Effector memory CD8-positive, alpha-beta T cell (primary cell): Measurements from ENCODE around the gene PLCB4.

ENCODE experiments used
- ATAC-seq: fragments of 150-1000 bp; cut with Tn5 transposase; replicated peaks from 2 replicates; pipeline ENCODE4 v1.10.0; 2021; ENCODE audit warnings: mild to moderate bottlenecking, moderate library complexity
- DNase-seq, 3 experiments: peaks; one replicate each; pipeline ENCODE4 v3.0.0; 2021
- H3K27ac Mint-ChIP-seq, 2 donors: one replicate each; pipeline ENCODE4 v1.8.0; 2022; ENCODE audit warnings: mild to moderate bottlenecking in 2 of 2, mixed read lengths in 2 of 2, moderate library complexity in 2 of 2
- H3K27me3 Mint-ChIP-seq, 2 donors: one replicate each; pipeline ENCODE4 v1.8.0; 2022; ENCODE audit warnings: mixed read lengths in 2 of 2
- H3K36me3 Mint-ChIP-seq: one replicate; pipeline ENCODE4 v1.8.0; 2022; ENCODE audit warnings: mild to moderate bottlenecking, moderate library complexity, mixed read lengths; ENCODE audit not compliant: insufficient read depth
- H3K4me1 Mint-ChIP-seq, 2 donors: one replicate each; pipeline ENCODE4 v1.8.0; 2022; ENCODE audit warnings: low read depth in 2 of 2, mixed read lengths in 2 of 2
- H3K4me3 Mint-ChIP-seq, 2 donors: one replicate each; pipeline ENCODE4 v1.8.0; 2022; ENCODE audit warnings: mild to moderate bottlenecking in 2 of 2, mixed read lengths in 2 of 2, moderate library complexity in 2 of 2
- H3K9me3 Mint-ChIP-seq, 2 donors: one replicate each; pipeline ENCODE4 v1.8.0; 2022; ENCODE audit warnings: mixed read lengths in 2 of 2

Gene PLCB4

DNA sequence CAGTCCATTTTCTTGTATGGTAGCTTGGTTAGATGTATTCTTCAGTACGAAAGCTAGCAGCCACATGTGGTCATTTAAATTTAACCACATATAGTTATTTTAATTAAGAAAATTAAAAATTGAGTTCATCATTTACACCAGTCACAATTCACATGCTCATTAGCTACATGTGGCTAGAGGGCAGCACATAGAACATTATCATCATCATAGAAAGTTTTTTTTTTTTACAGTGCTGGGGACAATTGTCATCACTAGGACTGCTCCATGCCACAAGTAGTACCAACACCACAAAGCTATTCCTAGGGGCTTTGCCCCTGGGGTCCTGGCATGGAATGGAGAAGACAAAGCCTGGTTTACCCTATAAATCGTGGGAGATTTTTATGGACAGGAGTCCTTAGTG lies 30.5 kb downstream of the PLCB4 start:
- H3K4me3 Mint-ChIP-seq: no peak overlapping the region

DNA sequence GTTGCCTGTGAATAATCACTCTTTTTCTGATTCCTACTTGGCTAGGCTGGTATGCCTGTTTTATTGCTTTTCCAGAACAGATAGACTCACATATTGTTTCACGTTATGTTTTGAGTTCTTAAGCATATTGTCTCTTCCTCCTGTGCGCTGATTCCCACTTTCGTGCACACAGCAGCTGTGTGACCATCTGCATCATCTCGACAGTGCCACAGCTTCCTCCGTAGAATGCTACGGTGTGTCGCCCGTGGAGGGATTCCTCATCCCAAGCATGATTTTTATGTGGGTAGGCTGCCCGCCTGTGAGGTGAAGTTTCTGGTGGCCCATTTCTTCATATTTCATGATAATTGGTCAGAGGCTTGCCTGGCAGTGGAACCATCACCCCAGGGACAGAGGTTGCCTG lies 31.8 kb downstream of the PLCB4 start:
- H3K4me1 Mint-ChIP-seq: no peaks in the 10 kb centered on the region
- H3K27ac Mint-ChIP-seq: no peak overlapping the region
- ATAC-seq (no peak), DNase-seq (no peak)
- H3K9me3 Mint-ChIP-seq: peaks cover 0 to 10% of the 10 kb centered on the region in 2 donors
- H3K4me3 Mint-ChIP-seq: no peak overlapping the region
- H3K27me3 Mint-ChIP-seq: no peaks in the 10 kb centered on the region
- H3K36me3 Mint-ChIP-seq: no peaks in the 10 kb centered on the region

More for the DNA sequence above, 30.5 kb downstream of the PLCB4 start:
- Mint-ChIP-seq H3K27me3 (no peaks in the 10 kb centered on the region), H3K9me3 (peaks cover 0 to 7% of the 10 kb centered on the region in 2 donors), H3K36me3 (no peaks in the 10 kb centered on the region), H3K27ac (no peak overlapping the region), H3K4me1 (no peaks in the 10 kb centered on the region)
- ATAC-seq (no peak), DNase-seq (no peak)

DNA sequence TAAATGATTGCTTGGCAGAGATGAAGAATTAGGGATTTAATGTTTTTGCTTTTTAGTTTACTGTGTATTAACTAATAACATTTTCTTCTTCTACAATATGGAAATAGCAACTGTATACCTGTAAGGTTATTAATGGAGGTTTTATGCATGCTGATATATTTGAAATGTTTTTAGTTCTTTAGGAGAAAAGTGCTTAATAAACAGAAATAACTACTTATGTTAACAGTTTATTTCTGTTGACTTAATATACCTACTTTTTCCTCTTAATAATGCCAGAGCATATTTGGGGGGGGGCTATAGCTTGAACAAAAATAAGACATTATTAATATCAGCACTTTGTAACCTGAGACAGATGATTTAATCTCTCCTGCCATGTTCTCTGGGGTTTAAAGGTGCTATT lies 33.6 kb downstream of the PLCB4 start:
- ATAC-seq: no peak
- H3K36me3 Mint-ChIP-seq: no peaks in the 10 kb centered on the region
- no peak overlapping the region for H3K4me3 Mint-ChIP-seq
- H3K4me1 Mint-ChIP-seq: no peaks in the 10 kb centered on the region
- peaks cover 0 to 10% of the 10 kb centered on the region in 2 donors for H3K9me3 Mint-ChIP-seq
- DNase-seq: no peak
- H3K27ac Mint-ChIP-seq: no peak overlapping the region
- H3K27me3 Mint-ChIP-seq: no peaks in the 10 kb centered on the region

DNA sequence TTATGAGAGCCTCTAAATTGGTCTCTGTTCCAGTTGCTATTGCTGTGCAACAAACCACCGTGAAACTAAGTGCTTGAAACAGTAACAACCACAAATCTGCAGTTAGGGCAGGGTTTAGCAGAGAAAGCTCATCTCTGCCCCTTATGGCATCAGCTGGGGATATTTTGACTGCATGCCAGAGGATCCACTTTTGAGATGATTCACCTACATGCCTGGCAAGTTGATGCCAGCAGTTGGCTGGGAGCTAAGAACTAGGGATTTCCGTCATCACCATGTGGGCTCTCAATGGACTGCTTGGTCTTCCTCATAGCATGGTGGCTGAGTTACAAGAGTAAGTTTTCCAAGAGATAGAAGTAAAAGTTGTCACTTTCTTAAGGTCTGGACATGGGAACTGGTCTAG lies 35.1 kb downstream of the PLCB4 start:
- ATAC-seq (no peak), DNase-seq (no peak)
- Mint-ChIP-seq H3K27ac (no peak overlapping the region), H3K27me3 (no peaks in the 10 kb centered on the region), H3K9me3 (peaks cover 0 to 12% of the 10 kb centered on the region in 2 donors), H3K4me3 (no peak overlapping the region), H3K36me3 (no peaks in the 10 kb centered on the region), H3K4me1 (no peaks in the 10 kb centered on the region)

DNA sequence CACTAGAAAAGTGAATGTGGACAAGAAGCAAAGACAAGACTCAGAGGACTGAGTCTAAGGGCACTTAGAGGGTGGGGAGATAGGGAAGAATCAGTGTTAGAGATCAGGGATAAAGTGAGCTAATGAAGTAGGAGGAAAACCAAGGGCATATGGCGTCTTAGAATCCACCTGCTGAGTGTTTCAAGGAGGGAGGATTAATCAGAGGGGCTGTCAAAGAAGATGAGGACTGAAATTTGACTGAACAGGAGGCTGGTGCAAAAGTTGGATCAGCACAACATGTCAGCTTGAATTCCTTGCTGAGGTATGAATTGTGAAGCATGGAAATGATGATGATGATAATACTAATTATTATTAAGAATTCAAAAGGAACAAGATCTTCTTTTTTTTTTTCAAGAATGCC lies 39.4 kb downstream of the PLCB4 start:
- Mint-ChIP-seq H3K4me3 (no peak overlapping the region), H3K4me1 (no peaks in the 10 kb centered on the region), H3K27me3 (no peaks in the 10 kb centered on the region), H3K9me3 (peaks cover 0 to 6% of the 10 kb centered on the region in 2 donors), H3K27ac (no peak overlapping the region), H3K36me3 (no peaks in the 10 kb centered on the region)
- no peak for ATAC-seq
- no peak for DNase-seq

DNA sequence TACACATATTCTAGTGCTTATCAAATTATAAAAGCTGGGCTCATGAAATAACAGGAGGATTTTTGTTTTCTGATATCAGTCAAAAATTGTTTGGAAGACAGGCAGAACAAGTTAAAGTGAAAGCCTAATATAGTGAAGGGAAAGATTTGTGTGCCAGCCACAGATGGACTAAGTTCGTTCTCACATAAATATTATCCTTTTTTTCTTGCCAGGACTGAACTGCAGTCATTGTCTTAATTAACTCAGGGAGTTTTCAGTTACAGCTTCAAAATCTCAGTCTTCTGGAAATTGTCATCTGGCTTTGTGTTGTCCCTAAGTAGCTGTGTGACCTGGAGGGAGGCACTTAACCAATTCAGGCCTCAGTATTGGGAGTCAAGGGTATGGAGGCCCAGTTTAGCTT lies 40.7 kb downstream of the PLCB4 start:
- Mint-ChIP-seq H3K4me3 (no peak overlapping the region), H3K36me3 (no peaks in the 10 kb centered on the region), H3K4me1 (no peaks in the 10 kb centered on the region), H3K27ac (no peak overlapping the region), H3K9me3 (peaks cover 0 to 6% of the 10 kb centered on the region in 2 donors), H3K27me3 (no peaks in the 10 kb centered on the region)
- ATAC-seq (no peak), DNase-seq (no peak)

DNA sequence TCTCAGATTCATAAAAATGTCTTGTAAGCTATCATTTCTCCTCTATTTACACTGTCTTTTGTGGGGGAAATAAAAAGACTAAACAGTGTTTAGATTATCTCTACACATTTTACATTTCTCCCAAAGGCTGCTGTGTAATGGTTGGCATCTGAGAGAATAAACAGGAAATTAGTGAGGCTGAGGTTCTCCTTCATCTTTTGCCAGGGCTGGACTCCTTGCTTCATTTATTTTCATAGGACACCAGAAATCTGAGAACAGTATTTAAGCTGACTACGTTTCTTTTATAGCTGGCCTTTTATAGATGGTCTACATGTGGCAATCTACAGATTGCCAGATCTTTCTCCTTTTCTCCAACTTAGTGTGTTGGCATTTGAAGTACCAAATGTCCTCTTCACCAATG lies 41.5 kb downstream of the PLCB4 start:
- no peaks in the 10 kb centered on the region for H3K4me1 Mint-ChIP-seq
- H3K27me3 Mint-ChIP-seq: no peaks in the 10 kb centered on the region
- ATAC-seq: no peak
- no peak for DNase-seq
- no peak overlapping the region for H3K27ac Mint-ChIP-seq
- H3K4me3 Mint-ChIP-seq: no peak overlapping the region
- peaks cover 0 to 4% of the 10 kb centered on the region in 2 donors for H3K9me3 Mint-ChIP-seq
- no peaks in the 10 kb centered on the region for H3K36me3 Mint-ChIP-seq

DNA sequence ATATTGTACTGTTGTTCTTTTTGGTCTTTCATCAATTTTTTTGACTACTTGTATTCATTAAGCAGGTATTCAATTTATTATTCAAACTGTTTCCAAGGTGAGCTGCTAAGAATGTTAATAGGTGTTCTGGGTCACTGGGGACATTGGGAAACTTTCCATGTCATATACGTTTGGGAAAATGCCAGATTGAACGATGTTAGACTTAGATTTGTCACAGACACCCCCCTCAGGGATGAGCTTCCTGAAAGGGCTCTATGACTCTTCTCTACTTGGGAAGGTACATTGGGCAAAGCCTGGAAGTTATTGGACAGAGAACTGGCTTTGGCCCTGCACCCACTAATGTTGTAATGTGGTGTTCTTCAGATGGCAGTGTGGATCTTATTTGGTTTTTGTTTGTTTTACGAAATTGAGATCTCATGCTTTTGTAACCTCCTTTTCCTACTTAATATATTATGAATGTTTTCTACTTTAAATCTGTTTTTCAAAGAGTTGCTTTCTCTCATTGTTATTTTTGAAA lies 42.1 kb downstream of the PLCB4 start:
- no peaks in the 10 kb centered on the region for H3K36me3 Mint-ChIP-seq
- no peak overlapping the region for H3K4me3 Mint-ChIP-seq
- H3K27me3 Mint-ChIP-seq: no peaks in the 10 kb centered on the region
- H3K9me3 Mint-ChIP-seq: peaks cover 0 to 4% of the 10 kb centered on the region in 2 donors
- DNase-seq: no peak
- no peak overlapping the region for H3K27ac Mint-ChIP-seq
- no peak for ATAC-seq
- no peaks in the 10 kb centered on the region for H3K4me1 Mint-ChIP-seq

DNA sequence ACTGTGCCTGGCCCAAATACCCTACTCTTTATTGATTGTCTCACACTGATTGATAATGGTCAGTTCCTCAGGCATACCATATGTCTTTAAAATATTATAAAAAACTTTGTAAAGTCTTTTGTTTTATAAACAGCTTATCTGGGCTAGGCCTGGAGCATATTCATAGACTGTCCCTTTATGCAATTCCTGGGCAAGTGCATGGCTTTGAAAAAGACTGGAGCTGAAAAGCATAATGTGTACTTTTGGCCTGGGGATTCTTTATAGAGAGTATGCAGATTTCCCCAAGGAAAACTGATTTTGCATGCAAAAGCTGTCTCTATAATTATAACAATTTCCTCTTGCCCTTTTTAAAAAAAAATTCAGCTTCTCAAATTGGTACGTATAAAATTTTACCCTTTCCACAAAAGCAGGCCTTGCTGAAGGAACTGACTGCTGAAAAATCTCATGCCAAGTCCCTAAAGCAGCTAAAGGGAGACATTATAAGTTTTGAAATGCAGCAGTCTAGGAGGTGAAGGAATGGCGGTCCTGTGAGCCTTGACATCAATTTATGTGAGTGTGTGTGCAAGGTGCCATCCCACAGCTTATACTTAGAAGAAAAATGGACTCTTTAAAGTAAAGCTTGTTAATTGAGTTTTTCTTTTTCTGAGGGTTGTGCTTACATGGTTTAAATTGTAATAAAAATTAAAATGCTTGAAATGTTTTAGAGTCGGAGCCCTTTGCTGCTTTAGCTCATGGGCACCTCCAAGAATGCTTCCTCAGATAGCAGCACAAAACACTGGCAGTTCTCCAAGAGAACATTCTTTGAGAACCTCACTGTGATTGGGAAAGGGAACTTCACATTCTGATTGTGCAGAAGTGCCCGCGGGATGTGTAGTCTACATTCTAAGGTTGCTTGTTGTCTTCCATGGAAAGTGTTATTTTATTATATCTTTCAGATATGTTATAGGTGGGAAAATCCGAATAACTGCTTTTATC lies 43.9 kb downstream of the PLCB4 start:
- H3K9me3 Mint-ChIP-seq: peaks cover 6 to 7% of the 10 kb centered on the region in 2 donors
- H3K27me3 Mint-ChIP-seq: no peaks in the 10 kb centered on the region
- H3K27ac Mint-ChIP-seq: no peak overlapping the region
- no peak overlapping the region for H3K4me3 Mint-ChIP-seq
- no peaks in the 10 kb centered on the region for H3K4me1 Mint-ChIP-seq
- ATAC-seq (no peak), DNase-seq (no peak)
- H3K36me3 Mint-ChIP-seq: no peaks in the 10 kb centered on the region

DNA sequence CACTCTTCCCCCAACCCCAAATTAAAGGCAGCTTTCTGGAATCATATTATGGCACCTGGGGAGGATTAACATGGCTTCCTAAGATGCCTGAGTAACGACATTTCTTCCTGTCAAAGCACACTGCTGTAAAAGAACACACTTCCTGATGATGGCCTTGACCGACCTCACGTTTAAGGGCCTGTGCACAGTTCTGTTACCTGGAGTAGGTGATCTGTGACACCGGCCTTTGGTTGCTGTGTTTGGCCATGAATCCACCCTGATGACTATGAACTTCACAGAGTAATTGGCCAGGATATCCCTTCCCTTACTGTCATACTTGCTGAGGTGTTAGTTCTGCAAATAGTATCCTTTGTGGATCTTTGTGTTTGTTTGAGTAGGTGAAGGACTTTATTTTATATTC lies 45.8 kb downstream of the PLCB4 start:
- Mint-ChIP-seq H3K9me3 (peaks cover 6 to 7% of the 10 kb centered on the region in 2 donors), H3K36me3 (no peaks in the 10 kb centered on the region), H3K4me3 (no peak overlapping the region), H3K27ac (no peak overlapping the region), H3K4me1 (no peaks in the 10 kb centered on the region), H3K27me3 (no peaks in the 10 kb centered on the region)
- DNase-seq (no peak), ATAC-seq (no peak)

DNA sequence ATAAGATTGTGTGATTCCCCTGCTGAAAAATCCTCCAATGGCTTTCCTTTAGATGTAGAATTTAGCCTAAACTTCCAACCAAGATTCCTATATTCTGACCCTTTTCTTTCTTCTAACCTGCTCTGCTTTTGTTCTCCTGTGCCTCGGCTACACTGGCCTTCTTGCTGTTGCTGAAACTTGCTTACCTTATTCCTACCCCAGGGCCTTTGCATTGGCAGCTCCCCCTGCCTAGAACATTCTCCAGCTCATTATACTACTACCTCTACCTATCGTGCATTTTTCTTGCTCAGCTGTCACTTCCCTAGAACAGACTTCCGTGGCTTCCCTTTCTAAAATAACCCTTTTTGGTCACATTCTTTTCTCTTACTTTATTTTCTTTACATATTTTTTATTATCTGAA lies 48.7 kb downstream of the PLCB4 start:
- no peaks in the 10 kb centered on the region for H3K27me3 Mint-ChIP-seq
- H3K4me1 Mint-ChIP-seq: no peaks in the 10 kb centered on the region
- no peak overlapping the region for H3K4me3 Mint-ChIP-seq
- ATAC-seq (no peak), DNase-seq (no peak)
- H3K36me3 Mint-ChIP-seq: peaks cover 2% of the 10 kb centered on the region
- H3K9me3 Mint-ChIP-seq: peaks cover 13 to 20% of the 10 kb centered on the region in 2 donors
- H3K27ac Mint-ChIP-seq: no peak overlapping the region

DNA sequence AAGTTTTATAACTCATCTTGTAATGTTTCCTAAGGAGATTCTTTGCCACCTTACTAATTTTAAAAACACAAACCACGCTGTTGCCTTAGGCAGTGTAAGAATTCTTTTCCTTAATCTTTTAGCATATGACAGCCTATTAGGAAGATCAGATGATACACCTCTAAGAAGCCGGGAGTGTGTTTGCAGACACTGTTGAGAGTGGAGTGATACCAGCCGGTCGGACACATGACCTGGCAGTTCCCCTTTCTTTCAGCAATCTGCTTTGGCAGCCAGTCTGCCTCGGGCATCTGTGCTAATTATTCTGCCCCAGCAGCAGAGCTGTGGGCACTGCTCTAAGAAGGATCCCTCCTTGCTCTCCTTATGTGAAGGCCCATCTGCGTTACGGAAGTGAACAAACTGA lies 50.9 kb downstream of the PLCB4 start:
- no peaks in the 10 kb centered on the region for H3K4me1 Mint-ChIP-seq
- no peak overlapping the region for H3K4me3 Mint-ChIP-seq
- no peaks in the 10 kb centered on the region for H3K27me3 Mint-ChIP-seq
- H3K9me3 Mint-ChIP-seq: peaks cover 11 to 20% of the 10 kb centered on the region in 2 donors
- ATAC-seq: no peak
- no peak overlapping the region for H3K27ac Mint-ChIP-seq
- H3K36me3 Mint-ChIP-seq: peaks cover 2% of the 10 kb centered on the region
- DNase-seq: no peak

DNA sequence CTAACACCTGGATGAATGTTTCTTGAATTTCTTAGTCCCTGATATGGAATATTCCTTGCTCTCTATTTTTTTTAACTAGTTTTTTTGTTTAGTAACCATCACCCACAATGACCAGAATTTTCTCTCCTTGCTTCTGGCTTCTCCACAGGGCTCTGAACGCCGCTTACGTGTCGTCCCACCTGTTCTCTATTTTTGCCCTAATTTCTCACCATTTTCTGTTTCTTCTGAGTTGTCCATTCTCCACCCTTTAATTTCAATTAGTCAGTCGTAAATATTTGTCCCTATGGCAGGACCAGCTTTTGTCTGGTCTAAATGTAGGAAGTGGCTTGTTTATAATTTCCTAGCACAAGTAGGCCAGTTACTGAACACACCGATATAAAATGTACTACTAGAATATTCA lies 52.3 kb downstream of the PLCB4 start:
- Mint-ChIP-seq H3K27me3 (no peaks in the 10 kb centered on the region), H3K27ac (no peak overlapping the region), H3K4me1 (no peaks in the 10 kb centered on the region), H3K4me3 (no peak overlapping the region), H3K36me3 (peaks cover 2% of the 10 kb centered on the region), H3K9me3 (peaks cover 11 to 20% of the 10 kb centered on the region in 2 donors)
- no peak for DNase-seq
- no peak for ATAC-seq

DNA sequence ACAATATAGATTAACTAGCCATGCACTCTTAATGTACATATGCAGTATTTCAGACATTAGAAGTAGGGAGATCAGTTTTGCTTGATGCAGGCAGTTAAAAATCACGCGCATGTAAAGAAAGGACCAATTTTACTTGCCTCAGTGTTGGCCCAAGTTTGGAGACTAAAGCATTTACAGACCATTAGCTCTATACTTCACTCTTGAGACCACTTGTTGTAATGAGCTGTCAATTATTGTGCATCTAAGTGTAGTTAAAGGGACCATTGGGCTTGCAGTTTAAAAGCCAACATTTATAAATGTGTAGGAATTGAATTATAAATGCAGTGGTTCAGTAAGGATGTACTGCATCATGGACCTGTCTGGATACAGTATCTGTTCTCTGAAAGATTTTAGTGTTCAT lies 53.7 kb downstream of the PLCB4 start:
- ATAC-seq: no peak
- Mint-ChIP-seq H3K27me3 (no peaks in the 10 kb centered on the region), H3K4me3 (no peak overlapping the region), H3K4me1 (no peaks in the 10 kb centered on the region), H3K9me3 (peaks cover 9 to 17% of the 10 kb centered on the region in 2 donors), H3K36me3 (peaks cover 2% of the 10 kb centered on the region), H3K27ac (no peak overlapping the region)
- no peak for DNase-seq
